BJ (cell line): ENCODE data around the gene ARHGAP9. TPM values are rescaled to one million over a fixed set of nuclear protein-coding genes. Genes with fewer than 3 reads are reported as not detected.

ENCODE experiments used
- CTCF ChIA-PET: fragments of 350-600 bp; formaldehyde crosslinking; extraction: SDS; loops from one replicate; lab custom pipeline; 2021; ENCODE audit warnings: antibody characterized with exemption, inconsistent platforms; lab: Yijun Ruan, JAX
- POLR2A ChIA-PET: fragments of 300-600 bp; sonication (Branson Sonifier 250); formaldehyde crosslinking; extraction: SDS; loops from one replicate; lab custom pipeline; 2021; ENCODE audit warnings: antibody characterized with exemption; lab: Charles Lee
- DNase-seq: peaks from one replicate; pipeline ENCODE4 v3.0.0-alpha.2; 2011; ENCODE audit warnings: low read depth
- H3K27me3 ChIP-seq: 2 replicates; pipeline ENCODE4 v1.6.0; 2011; ENCODE audit warnings: low read length; ENCODE audit not compliant: control insufficient read depth, insufficient read depth
- H3K36me3 ChIP-seq: 2 replicates; pipeline ENCODE4 v1.5.1; 2011; ENCODE audit warnings: low read length; ENCODE audit not compliant: control insufficient read depth, insufficient read depth
- H3K4me3 ChIP-seq: 2 replicates; pipeline ENCODE4 v1.5.1; 2011; ENCODE audit warnings: low read depth, mild to moderate bottlenecking, control low read depth, low read length
- CTCF ChIP-seq: IDR thresholded peaks from 2 replicates; pipeline ENCODE4 v1.5.1; 2011; ENCODE audit warnings: low read depth, mild to moderate bottlenecking, control low read depth, inconsistent platforms, low read length, moderate library complexity; ENCODE audit not compliant: insufficient read depth
- polyA plus RNA-seq: library from polyadenylated mRNA; depleted of rRNA; stranded (reverse); fragments of >200 nt; gene quantifications from 2 replicates; pipeline ENCODE4 v1.2.3, GENCODE V29; 2011

The ARHGAP9 gene
- polyA plus RNA-seq, 1 experiment: 1.0 TPM

DNA sequence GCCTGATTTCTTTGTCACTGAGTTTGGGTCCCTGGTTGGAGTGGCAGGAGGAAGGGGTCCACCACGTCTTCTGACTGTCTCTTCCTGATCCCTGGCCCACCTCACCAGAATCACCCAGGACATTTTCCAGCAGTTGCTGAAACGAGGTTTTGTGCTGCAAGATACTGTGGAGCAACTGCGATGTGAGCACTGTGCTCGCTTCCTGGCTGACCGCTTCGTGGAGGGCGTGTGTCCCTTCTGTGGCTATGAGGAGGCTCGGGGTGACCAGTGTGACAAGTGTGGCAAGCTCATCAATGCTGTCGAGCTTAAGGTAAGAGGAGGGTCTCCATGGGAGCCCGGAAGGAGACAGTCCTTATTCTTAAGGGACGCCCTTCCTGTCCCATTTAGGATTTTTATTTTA lies 20.5 kb upstream of the ARHGAP9 start:
- DNase-seq: no peak
- POLR2A ChIA-PET: no interaction called here
- CTCF ChIA-PET: no interaction called here
- no peak for TF ChIP-seq CTCF
- no peak overlapping the region for H3K4me3 ChIP-seq
- H3K27me3 ChIP-seq: no peaks in the 10 kb centered on the region
- H3K36me3 ChIP-seq: peaks cover 40% of the 10 kb centered on the region

- Histone ChIP-seq H3K36me3 (peaks cover 33% of the 10 kb centered on the region), H3K4me3 (no peak overlapping the region), H3K27me3 (no peaks in the 10 kb centered on the region)
- POLR2A ChIA-PET: no interaction called here
- CTCF ChIA-PET: no interaction called here
- no peak for DNase-seq
- TF ChIP-seq CTCF: no peak
These were observed 18.9 kb upstream of the ARHGAP9 start for GRCh38 chr12:57498571-57498970.

DNA sequence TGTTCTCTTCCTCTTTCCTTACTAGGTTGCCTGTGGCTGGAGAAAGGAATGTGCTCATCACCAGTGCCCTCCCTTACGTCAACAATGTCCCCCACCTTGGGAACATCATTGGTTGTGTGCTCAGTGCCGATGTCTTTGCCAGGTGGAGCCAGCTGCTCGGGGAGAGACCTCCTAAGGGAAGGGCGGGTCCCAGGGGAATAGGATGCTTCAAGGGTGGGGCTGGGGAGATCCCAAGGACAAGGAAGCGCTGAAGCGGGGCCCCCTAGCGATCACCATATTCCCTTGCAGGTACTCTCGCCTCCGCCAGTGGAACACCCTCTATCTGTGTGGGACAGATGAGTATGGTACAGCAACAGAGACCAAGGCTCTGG lies 18.5 kb upstream of the ARHGAP9 start:
- ChIA-PET CTCF (interaction anchor here (0.9 kb wide), 1 partner anchor 23 kb away, joined by 3 read pairs; no protein-coding TSS in a partner anchor), POLR2A (no interaction called here)
- Histone ChIP-seq H3K36me3 (peaks cover 33% of the 10 kb centered on the region), H3K27me3 (no peaks in the 10 kb centered on the region), H3K4me3 (no peak overlapping the region)
- no peak for DNase-seq
- TF ChIP-seq CTCF: no peak

DNA sequence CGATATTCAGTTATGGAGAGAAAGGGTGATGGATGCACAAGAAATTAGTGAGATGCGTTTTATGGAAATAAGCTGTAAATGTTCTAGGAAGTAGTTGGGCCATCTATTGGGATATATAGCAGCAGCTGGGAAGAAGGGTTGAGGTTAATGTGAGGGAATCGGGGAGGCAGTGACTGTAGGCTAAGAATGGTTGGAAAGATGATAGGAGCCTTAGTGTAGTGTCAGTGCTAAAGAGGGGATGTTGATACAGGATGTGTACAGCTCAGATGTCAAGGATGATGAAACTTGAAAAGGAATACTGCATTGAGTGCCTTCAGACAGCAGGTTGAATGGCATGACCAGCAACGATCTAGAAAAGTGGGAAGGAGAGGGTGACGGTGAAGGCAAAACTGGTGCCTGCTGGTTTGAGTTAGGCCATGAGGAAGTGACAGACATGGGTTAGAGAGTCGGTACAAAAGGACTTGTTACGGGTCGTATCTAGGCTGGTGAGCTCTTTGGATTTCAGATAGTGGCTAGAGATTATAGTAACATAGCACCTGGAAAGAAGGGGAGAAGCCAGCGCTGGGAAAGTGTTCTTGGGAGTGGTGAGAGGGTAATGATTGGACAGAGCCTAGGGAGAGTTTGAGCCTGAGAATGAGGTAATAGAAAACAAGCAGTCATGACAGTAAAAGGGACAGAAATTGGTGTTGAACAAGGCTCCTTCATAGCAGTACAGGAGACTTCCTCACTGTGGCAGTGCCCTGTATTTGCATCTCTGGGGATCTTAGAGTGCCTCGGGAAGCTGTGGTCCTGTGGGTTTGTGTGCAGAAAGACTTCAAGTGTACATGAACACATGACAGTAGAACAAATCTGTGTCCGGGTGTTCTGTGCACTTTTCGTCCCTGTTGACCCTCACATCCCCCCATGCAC lies 17.8 kb upstream of the ARHGAP9 start:
- POLR2A ChIA-PET: interaction anchor here (0.7 kb wide), 1 partner anchor 32 kb away, joined by 6 read pairs; no protein-coding TSS in a partner anchor

More for the DNA sequence above, 17.8 kb upstream of the ARHGAP9 start:
- Histone ChIP-seq H3K27me3 (no peaks in the 10 kb centered on the region), H3K4me3 (no peak overlapping the region), H3K36me3 (peaks cover 36% of the 10 kb centered on the region)
- no peak for TF ChIP-seq CTCF
- CTCF ChIA-PET: interaction anchor here (0.9 to 1.1 kb wide), 2 partner anchors 22 to 35 kb away, joined by 3 read pairs; no protein-coding TSS in a partner anchor
- no peak for DNase-seq
